Effector memory CD4-positive, alpha-beta T cell (primary cell): ENCODE measurements around the gene PRKCB.

ENCODE experiments used
- DNase-seq, 3 donors: peaks; one replicate each; pipeline ENCODE4 v3.0.0-alpha.2; 2020
- H3K27ac ChIP-seq: 2 replicates; pipeline ENCODE4 v1.7.0; 2013; ENCODE audit warnings: mild to moderate bottlenecking, low read length, moderate library complexity; ENCODE audit not compliant: insufficient read depth, poor library complexity, severe bottlenecking
- H3K27me3 ChIP-seq: replicated peaks from 2 replicates; pipeline ENCODE4 v1.7.0; 2013; ENCODE audit warnings: mild to moderate bottlenecking, low read length; ENCODE audit not compliant: insufficient read depth, control insufficient read depth, poor library complexity, severe bottlenecking
- H3K36me3 ChIP-seq: 2 replicates; pipeline ENCODE4 v1.7.0; 2013; ENCODE audit warnings: mild to moderate bottlenecking, low read length, moderate library complexity; ENCODE audit not compliant: control insufficient read depth, insufficient read depth
- H3K4me1 ChIP-seq: 2 replicates; pipeline ENCODE4 v1.7.0; 2013; ENCODE audit warnings: low read length, mild to moderate bottlenecking; ENCODE audit not compliant: control insufficient read depth, insufficient read depth, poor library complexity, severe bottlenecking
- H3K4me3 ChIP-seq: 2 replicates; pipeline ENCODE4 v1.7.0; 2013; ENCODE audit warnings: low read length, low read depth, mild to moderate bottlenecking; ENCODE audit not compliant: insufficient read depth, poor library complexity, severe bottlenecking
- H3K9me3 ChIP-seq: 2 replicates; pipeline ENCODE4 v1.7.0; 2013; ENCODE audit warnings: mild to moderate bottlenecking, low read length, moderate library complexity; ENCODE audit not compliant: control insufficient read depth

The PRKCB gene

GRCh38 chr16:23877107-23878070, 41.6 kb downstream of the PRKCB start:
- Histone ChIP-seq H3K4me1 (peaks cover 5% of the 10 kb centered on the region), H3K36me3 (no peaks in the 10 kb centered on the region), H3K27ac (no peak overlapping the region), H3K27me3 (no peaks in the 10 kb centered on the region), H3K9me3 (no peaks in the 10 kb centered on the region), H3K4me3 (no peak overlapping the region)
- DNase-seq: no peak

GRCh38 chr16:23879735-23880373, 44.1 kb downstream of the PRKCB start:
- Histone ChIP-seq H3K36me3 (no peaks in the 10 kb centered on the region), H3K4me1 (peaks cover 5% of the 10 kb centered on the region), H3K27ac (no peak overlapping the region), H3K27me3 (no peaks in the 10 kb centered on the region), H3K9me3 (no peaks in the 10 kb centered on the region), H3K4me3 (no peak overlapping the region)
- DNase-seq: no peak

- Histone ChIP-seq H3K9me3 (no peaks in the 10 kb centered on the region), H3K4me3 (no peak overlapping the region), H3K4me1 (no peaks in the 10 kb centered on the region), H3K27me3 (no peaks in the 10 kb centered on the region), H3K36me3 (peaks cover 6% of the 10 kb centered on the region), H3K27ac (no peak overlapping the region)
- DNase-seq: no peak
These were observed 53.4 kb downstream of the PRKCB start for GRCh38 chr16:23889189-23889588.

GRCh38 chr16:23893986-23894385, 58.2 kb downstream of the PRKCB start:
- Histone ChIP-seq H3K4me3 (no peak overlapping the region), H3K4me1 (peaks cover 12% of the 10 kb centered on the region), H3K27me3 (no peaks in the 10 kb centered on the region), H3K27ac (no peak overlapping the region), H3K36me3 (peaks cover 6% of the 10 kb centered on the region), H3K9me3 (no peaks in the 10 kb centered on the region)
- no peak for DNase-seq

GRCh38 chr16:23895052-23895451, 59.3 kb downstream of the PRKCB start:
- Histone ChIP-seq H3K4me3 (no peak overlapping the region), H3K4me1 (peaks cover 14% of the 10 kb centered on the region), H3K36me3 (peaks cover 6% of the 10 kb centered on the region), H3K9me3 (no peaks in the 10 kb centered on the region), H3K27me3 (no peaks in the 10 kb centered on the region), H3K27ac (no peak overlapping the region)
- DNase-seq: no peak

- no peaks in the 10 kb centered on the region for H3K9me3 ChIP-seq
- DNase-seq: no peak
- H3K27ac ChIP-seq: no peak overlapping the region
- H3K27me3 ChIP-seq: no peaks in the 10 kb centered on the region
- peaks cover 6% of the 10 kb centered on the region for H3K36me3 ChIP-seq
- H3K4me3 ChIP-seq: no peak overlapping the region
- peaks cover 19% of the 10 kb centered on the region for H3K4me1 ChIP-seq
These were observed 61.3 kb downstream of the PRKCB start for GRCh38 chr16:23896832-23897821.

GRCh38 chr16:23898682-23899430, 63.1 kb downstream of the PRKCB start:
- Histone ChIP-seq H3K4me1 (peaks cover 23% of the 10 kb centered on the region), H3K27me3 (no peaks in the 10 kb centered on the region)

GRCh38 chr16:23899869-23900268, 64.1 kb downstream of the PRKCB start:
- Histone ChIP-seq H3K9me3 (no peaks in the 10 kb centered on the region), H3K4me3 (no peak overlapping the region), H3K36me3 (no peaks in the 10 kb centered on the region), H3K4me1 (peaks cover 23% of the 10 kb centered on the region), H3K27me3 (no peaks in the 10 kb centered on the region), H3K27ac (no peak overlapping the region)
- no peak for DNase-seq

More at GRCh38 chr16:23898682-23899430, 63.1 kb downstream of the PRKCB start:
- Histone ChIP-seq H3K9me3 (no peaks in the 10 kb centered on the region), H3K27ac (no peak overlapping the region), H3K36me3 (no peaks in the 10 kb centered on the region), H3K4me3 (no peak overlapping the region)
- DNase-seq: no peak

- H3K9me3 ChIP-seq: no peaks in the 10 kb centered on the region
- DNase-seq: no peak
- H3K36me3 ChIP-seq: no peaks in the 10 kb centered on the region
- no peak overlapping the region for H3K4me3 ChIP-seq
- peaks cover 23% of the 10 kb centered on the region for H3K4me1 ChIP-seq
- no peak overlapping the region for H3K27ac ChIP-seq
- no peaks in the 10 kb centered on the region for H3K27me3 ChIP-seq
These were observed 64.8 kb downstream of the PRKCB start for GRCh38 chr16:23900480-23901177.
